Adrenal gland (tissue), 12 donors: ENCODE measurements around the gene RPL23. TPM values are rescaled to one million over a fixed set of nuclear protein-coding genes. Genes with fewer than 3 reads are reported as not detected.
A peak's percentile ranks its signal among the peaks of the same experiment; 100 is the strongest.

ENCODE experiments used
- DNase-seq, 7 donors: peaks; one replicate each; pipeline ENCODE4 v3.0.0-alpha.2; 2019 to 2020
- H3K27ac ChIP-seq, 5 donors: fragments of 200-600 bp; sonication (generic) in 4 of 5; 1 replicate in 3 of 5; 2 replicates in 2 of 5; pipeline versions ENCODE4 v1.5.1 to v1.8.0; 2016 to 2020; ENCODE audit warnings: mild to moderate bottlenecking in 1 of 5
- H3K27me3 ChIP-seq: fragments of 200-600 bp; 2 replicates; pipeline ENCODE4 v1.8.0; 2021
- H3K36me3 ChIP-seq, 2 donors: fragments of 200-600 bp; replicated peaks in 1 of 2; 1 replicate in 1 of 2; 2 replicates in 1 of 2; pipeline versions ENCODE4 v1.5.1 to v1.8.0; 2018 to 2022
- H3K4me1 ChIP-seq, 2 donors: fragments of 200-600 bp; replicated peaks in 1 of 2; 1 replicate in 1 of 2; 2 replicates in 1 of 2; pipeline versions ENCODE4 v1.5.1 to v1.8.0; 2018 to 2021
- H3K4me3 ChIP-seq, 4 donors: fragments of 200-600 bp; sonication (generic) in 3 of 4; one replicate each; pipeline ENCODE4 v1.5.1; 2016 to 2018
- H3K9me3 ChIP-seq, 3 donors: fragments of 200-600 bp; sonication (generic) in 1 of 3; replicated peaks in 1 of 3; 1 replicate in 2 of 3; 2 replicates in 1 of 3; pipeline versions ENCODE4 v1.5.1 to v1.8.0; 2016 to 2021
- POLR2A ChIP-seq, 2 donors: fragments of 450-650 bp; IDR thresholded peaks; one replicate each; pipeline ENCODE4 v1.6.1; 2017; ENCODE audit warnings: antibody characterized with exemption in 2 of 2, mild to moderate bottlenecking in 2 of 2, moderate library complexity in 1 of 2
- WGBS, 4 donors: extraction: QIAGEN DNeasy Blood & Tissue Kit in 2 of 4; methylation state at CpG; one replicate each; pipeline versions ENCODE4 v1.1.5 to v1.1.7; 2013 to 2017; 5-methylcytosine and 5-hydroxymethylcytosine counted together
- intact Hi-C, 2 donors: fragments of 100-400 bp; cut with DNase I; formaldehyde crosslinking; loops; one replicate each; pipeline versions ENCODE4 v1.14.1 to v1.15.0; 2022 to 2023
- polyA plus RNA-seq, 3 donors: library from polyadenylated mRNA; stranded (reverse); fragments of 200-250 nt in 2 of 3; fragments of 350-450 nt in 1 of 3; fragmentation: Illumina TruSeq in 1 of 3; extraction: RNeasy Lipid Tissue Mini Kit (QIAGEN cat#74804) in 1 of 3; gene quantifications; one replicate each; pipeline ENCODE4 v1.2.3, GENCODE V29; 2013 to 2014
- total RNA-seq, 9 donors: library from RNA; depleted of rRNA in 4 of 9; stranded (reverse); fragments of >200 nt in 4 of 9; fragments of 120-200 nt in 1 of 9; fragmentation: NEBNext Ultra II Directional in 1 of 9; extraction: Animal tissue kit (Norgen Biotek cat#: 25700) in 1 of 9; gene quantifications; one replicate each; pipeline versions ENCODE4 v1.1.0 to v1.2.4, GENCODE V29; 2013 to 2023
- TF ChIP-seq, protein P1 (sequence below), 6 experiments: fragments of 450-650 bp in 4 of 6; fragments of 200-600 bp in 2 of 6; sonication (generic) in 1 of 6; IDR thresholded peaks; 1 replicate in 5 of 6; 2 replicates in 1 of 6; pipeline versions ENCODE4 v1.5.1 to v1.8.0; 2016 to 2021; ENCODE audit warnings: antibody characterized with exemption in 6 of 6, mild to moderate bottlenecking in 2 of 6, moderate library complexity in 1 of 6
- donor health status: healthy with polysubstance abuse.
- donor health status: Bipolar disorder and iron deficiency.
- donor health status: DM: yes; HTN: yes; CAD: no.
- donor health status: DM: no; HTN: no; CAD: no.
- donor health status: DM: no; HTN: no; CAD: no.
- donor health status: DM: yes; HTN: yes; CAD: no.

Gene RPL23
- total and polyA plus RNA-seq, 12 donors, result 927 to 3,246 (median 1,454) TPM

DNA sequence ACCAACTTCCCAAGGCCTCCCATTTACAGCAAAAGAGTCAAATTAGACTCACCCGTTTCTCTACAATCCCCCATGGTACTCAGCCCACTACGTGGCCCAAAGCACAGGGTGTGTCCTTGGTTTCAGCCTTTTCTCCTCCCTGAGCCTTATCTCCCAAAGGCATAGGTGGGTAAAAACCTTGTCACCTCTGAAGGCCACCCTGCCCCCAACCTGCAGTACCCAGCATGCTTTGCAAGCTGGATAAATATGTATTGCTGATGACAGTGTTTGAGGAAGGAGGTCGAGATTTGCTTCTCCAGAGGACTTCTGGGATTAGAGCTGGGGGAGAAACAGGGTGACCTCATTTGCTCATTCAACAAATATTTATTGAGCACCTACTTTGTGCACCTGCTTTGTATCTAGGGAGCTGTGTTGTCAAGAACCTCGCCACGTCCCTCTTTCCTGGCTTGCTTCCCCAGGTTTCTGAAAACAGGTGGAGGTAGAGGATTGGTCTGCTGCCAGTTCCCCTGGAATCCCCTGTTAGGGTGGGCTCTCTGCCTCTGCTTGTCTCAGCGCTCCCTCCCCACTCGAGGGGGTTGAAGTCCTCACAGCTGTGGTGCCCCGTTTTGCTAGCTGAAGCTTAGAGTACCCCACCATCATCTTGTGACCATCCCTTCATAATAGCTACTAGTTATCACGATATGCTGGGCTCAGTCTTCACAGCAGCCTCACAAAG is 19.3 kb upstream of the RPL23 start:
- 54 to 63% (median 58%) methylated on average over 9 of the region's 9 CpGs for WGBS, 4 donors
- H3K4me1 ChIP-seq, result peaks cover 45 to 70% of the 10 kb centered on the region in 2 donors

DNA sequence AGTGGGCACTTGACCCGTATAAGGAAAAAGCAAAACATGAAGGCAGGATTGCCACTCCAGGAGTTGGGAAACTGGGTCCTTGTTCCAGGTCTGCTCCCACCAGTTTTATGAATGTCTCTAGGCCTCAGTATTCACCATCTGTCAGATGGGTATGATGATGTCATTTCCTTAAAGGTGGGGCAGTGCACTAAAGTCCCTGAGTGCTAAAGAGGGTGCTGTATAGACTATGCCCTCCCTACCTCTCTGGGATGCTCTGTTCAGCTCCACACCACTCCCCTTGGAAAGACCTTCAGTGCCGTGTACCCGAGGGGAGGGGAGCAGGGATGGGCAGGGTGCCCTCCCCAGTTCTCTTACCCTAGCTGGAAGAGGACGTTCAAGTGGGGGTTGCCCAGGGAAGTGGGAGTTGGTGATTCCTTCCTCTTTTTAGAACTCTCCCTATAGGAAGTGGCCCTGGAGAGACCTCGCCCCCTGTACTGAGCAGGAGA is 18.5 kb upstream of the RPL23 start:
- intact Hi-C loops, result loop anchor here in 1 of 2 donors (10.0 kb wide), 1 partner anchor 283 kb away; the partner anchor contains the start of gene PLXDC1
- peaks cover 50 to 66% of the 10 kb centered on the region in 2 donors for H3K4me1 ChIP-seq

More for the DNA sequence above, 19.3 kb upstream of the RPL23 start:
- H3K9me3 ChIP-seq, result no peaks in the 10 kb centered on the region
- no peaks in the 10 kb centered on the region for H3K36me3 ChIP-seq
- DNase-seq, result no peak
- TF ChIP-seq POLR2A (IDR thresholded peaks at IDR 0.05), result no peak
- TF ChIP-seq, protein P1, sequence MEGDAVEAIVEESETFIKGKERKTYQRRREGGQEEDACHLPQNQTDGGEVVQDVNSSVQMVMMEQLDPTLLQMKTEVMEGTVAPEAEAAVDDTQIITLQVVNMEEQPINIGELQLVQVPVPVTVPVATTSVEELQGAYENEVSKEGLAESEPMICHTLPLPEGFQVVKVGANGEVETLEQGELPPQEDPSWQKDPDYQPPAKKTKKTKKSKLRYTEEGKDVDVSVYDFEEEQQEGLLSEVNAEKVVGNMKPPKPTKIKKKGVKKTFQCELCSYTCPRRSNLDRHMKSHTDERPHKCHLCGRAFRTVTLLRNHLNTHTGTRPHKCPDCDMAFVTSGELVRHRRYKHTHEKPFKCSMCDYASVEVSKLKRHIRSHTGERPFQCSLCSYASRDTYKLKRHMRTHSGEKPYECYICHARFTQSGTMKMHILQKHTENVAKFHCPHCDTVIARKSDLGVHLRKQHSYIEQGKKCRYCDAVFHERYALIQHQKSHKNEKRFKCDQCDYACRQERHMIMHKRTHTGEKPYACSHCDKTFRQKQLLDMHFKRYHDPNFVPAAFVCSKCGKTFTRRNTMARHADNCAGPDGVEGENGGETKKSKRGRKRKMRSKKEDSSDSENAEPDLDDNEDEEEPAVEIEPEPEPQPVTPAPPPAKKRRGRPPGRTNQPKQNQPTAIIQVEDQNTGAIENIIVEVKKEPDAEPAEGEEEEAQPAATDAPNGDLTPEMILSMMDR (IDR thresholded peaks at IDR 0.05), result no peak
- H3K27ac ChIP-seq, result peak overlapping the region in 3 of 5 donors; percentile 89 to 95 (median 92)
- intact Hi-C loops, result loop anchor here in 1 of 2 donors (10.0 kb wide), 1 partner anchor 282 kb away; the partner anchor contains the start of gene PLXDC1
- no peaks in the 10 kb centered on the region for H3K27me3 ChIP-seq
- peak overlapping the region in 1 of 4 donors; percentile 97 for H3K4me3 ChIP-seq

GRCh38 chr17:38871247-38872015 is 17.9 kb upstream of the RPL23 start:
- intact Hi-C loops, result loop anchor here in 1 of 2 donors (10.0 kb wide), 1 partner anchor 283 kb away; the partner anchor contains the start of gene PLXDC1
- 3 to 15% (median 14%) methylated on average over 8 to 11 of the region's 11 CpGs for WGBS, 4 donors
- Histone ChIP-seq H3K27me3 (no peaks in the 10 kb centered on the region), H3K4me1 (peaks cover 50 to 62% of the 10 kb centered on the region in 2 donors), H3K36me3 (no peaks in the 10 kb centered on the region), H3K27ac (peak overlapping the region in 4 of 5 donors; percentile 85 to 95 (median 90)), H3K9me3 (no peaks in the 10 kb centered on the region), H3K4me3 (peak overlapping the region in 3 of 4 donors; percentile 46 to 98 (median 97))
- peak; percentile 79 to 92 (median 89) for DNase-seq
- peak in 1 of 2 donors; percentile 65 for TF ChIP-seq POLR2A (IDR thresholded peaks at IDR 0.05)
- TF ChIP-seq, protein P1 (IDR thresholded peaks at IDR 0.05), result peak in 1 of 6 experiments; percentile 14

More for the DNA sequence above, 18.5 kb upstream of the RPL23 start:
- WGBS, 4 donors, result 15 to 27% (median 24%) methylated on average over 4 to 5 of the region's 5 CpGs
- no peak for DNase-seq
- Histone ChIP-seq H3K36me3 (no peaks in the 10 kb centered on the region), H3K4me3 (peak overlapping the region in 1 of 4 donors; percentile 97), H3K27me3 (no peaks in the 10 kb centered on the region), H3K9me3 (no peaks in the 10 kb centered on the region), H3K27ac (peak overlapping the region in 3 of 5 donors; percentile 89 to 95 (median 92))
- TF ChIP-seq, protein P1 (IDR thresholded peaks at IDR 0.05), result no peak
- no peak for TF ChIP-seq POLR2A (IDR thresholded peaks at IDR 0.05)
